NCI-H187 (cell line): Measurements from ENCODE around the gene ULK4.

Experiments used
- DNase-seq, 2 experiments: peaks; one replicate each; lab custom pipeline; 2025; lab: John Stamatoyannopoulos, UW

ULK4 gene

DNA sequence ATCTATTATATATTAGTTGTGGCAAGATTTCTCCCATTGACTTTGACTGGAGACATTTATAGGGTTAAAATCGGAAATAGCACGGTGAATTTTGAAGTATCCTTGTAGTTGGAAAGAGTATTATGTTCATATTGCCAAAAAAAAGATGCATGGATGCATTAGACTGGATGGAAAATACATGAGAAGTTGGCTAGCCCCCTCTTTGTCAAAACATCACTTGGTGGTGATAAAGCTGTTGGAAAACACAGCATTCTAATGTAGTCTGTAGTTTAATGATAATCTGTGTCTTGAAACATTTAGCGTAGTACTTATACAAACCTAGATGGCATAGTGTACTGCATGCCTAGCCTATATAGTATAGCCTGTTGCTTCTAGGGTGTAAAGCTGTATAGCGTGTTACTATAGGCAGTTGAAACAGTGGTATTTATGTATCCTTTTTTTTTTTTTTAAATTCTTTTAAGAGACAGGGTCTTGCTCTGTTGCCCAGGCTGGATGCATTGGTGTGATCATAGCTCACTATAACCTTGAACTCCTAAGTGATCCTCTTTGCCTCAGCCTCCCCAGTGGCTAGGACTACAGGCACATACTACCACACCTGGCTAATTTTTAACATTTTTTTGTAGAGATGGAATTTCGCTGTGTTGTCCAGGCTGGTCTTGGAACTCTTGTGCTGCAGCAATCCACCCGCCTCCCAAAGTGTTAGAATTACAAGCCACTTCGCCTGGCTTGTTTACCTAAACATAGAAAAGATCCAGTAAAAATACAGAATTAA, 740.8 kb downstream of the ULK4 start:
- DNase-seq: no peak

DNA sequence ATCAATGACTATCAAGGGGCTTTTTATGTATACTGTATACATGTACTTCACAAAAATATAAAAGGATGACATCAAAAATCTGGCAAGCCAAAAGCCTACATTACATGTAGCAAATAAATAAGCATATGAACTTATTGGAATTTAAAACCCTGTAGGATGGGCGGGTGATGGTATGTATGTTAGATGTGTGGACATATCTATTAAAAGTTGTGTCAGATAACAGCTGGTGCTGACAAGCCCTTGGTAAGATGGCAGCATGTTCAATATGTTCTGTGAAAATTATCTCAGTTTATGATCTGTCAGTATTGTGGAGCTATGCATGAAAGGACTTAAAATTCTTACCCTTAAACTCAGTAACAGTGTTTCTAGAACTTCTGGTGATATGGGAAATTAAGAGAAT, 742.5 kb downstream of the ULK4 start:
- no peak for DNase-seq

DNA sequence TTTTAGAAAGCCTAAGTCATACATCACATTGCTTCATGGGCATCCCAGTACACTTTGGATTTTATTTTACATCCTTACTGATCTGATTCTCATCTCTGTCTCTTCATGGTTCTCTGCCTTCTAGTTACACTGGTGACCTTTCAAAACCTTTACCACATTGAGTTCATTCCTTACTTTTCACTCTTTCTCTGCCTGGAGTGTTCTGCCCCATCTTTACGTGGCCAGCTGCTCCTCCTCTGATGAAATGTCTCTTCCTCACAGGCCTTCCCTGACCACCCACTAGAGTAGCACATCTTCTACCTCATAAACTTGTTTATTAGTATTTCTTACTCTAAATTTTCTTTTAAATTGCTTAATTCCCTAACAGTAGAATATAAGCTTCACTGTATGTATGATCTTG, 744.9 kb downstream of the ULK4 start:
- DNase-seq: no peak

GRCh38 chr3:41216422-41216821, 745.5 kb downstream of the ULK4 start:
- DNase-seq: no peak

DNA sequence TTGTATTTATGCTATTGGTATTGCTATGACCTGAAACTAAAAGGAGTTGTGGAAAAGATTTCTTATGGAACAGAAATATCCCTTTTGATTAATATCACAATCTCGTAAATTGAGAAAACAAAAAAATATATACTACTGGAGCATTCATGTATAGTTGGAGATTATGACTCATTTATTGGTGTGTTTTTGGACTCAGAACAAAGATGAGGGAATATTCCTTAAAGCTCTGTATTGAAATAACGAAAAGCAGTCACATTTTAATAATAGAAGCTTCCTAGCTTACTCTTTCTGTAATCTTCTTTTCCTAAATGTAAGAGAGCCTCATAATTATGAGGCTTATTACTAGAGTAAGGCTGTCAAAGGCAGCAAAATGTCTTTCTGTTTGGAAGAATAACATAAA, 748.3 kb downstream of the ULK4 start:
- DNase-seq: no peak

GRCh38 chr3:41212088-41212487, 749.8 kb downstream of the ULK4 start:
- no peak for DNase-seq

DNA sequence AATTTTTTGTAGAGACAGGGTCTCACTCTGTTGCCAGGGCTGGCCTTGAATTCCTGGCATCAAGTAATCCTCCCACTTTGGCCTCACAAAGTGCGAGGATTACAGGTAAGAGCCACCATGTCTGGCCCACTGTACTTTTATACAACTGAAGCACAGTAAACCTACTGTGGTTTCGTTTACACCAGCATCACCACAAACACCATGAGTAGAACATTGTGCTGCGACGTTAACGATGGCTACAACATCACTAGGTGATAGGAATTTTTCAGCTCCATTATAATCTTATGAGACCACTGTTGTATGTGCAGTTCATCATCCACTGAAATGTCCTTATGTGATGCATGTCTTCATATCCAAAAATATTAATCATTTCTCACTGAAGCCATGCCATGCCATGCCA, 750.9 kb downstream of the ULK4 start:
- DNase-seq: no peak

DNA sequence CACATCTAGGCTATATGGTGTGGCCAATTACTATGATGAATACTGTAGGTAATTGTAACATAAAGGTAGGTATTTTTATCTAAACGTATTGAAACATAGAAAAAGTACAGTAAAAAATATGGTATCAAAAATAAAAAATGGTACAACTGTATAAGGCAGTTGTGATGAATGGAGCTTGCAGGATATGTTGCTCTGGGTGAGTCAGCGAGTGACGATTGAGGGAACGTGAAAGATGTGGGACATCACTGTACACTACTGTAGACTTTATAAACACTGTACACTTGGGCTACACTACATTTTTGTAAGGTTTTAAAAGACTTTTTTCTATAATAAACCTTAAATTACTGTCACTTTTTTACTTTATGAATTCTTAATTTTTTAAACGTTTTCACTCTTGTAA, 752.3 kb downstream of the ULK4 start:
- no peak for DNase-seq

DNA sequence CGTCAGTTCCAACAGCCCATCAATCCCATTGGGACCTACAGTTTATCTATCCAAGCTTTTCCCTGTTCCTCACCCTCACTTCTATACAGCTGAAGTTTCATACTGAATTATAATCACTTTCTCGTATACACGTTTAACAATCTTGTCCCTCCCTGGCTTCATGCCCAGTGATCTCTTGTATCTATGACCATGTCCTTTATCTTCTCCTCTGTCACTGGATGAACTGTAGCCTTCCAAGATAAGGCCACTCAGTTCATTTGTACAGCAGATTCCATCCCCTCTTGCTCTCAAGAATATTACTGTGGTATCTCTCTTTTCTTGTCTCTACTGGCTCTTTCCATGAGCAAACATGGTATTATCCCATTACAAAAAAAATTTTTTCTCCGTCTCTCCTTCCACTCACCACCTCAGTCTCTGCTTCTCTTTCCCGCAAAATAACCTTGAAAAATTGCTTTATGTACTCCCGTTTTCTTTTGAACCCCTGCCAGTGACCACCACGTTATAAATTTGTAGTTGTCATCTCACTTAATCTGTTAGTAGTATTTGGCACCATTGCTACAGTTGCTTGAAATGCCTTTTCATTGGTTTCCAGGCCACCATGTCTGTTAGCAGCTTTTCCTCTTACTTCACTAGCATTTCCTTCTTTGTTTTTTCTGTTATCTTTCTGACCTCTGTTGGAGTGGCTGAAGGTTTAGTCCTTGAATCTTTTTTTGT, 753.2 kb downstream of the ULK4 start:
- no peak for DNase-seq

DNA sequence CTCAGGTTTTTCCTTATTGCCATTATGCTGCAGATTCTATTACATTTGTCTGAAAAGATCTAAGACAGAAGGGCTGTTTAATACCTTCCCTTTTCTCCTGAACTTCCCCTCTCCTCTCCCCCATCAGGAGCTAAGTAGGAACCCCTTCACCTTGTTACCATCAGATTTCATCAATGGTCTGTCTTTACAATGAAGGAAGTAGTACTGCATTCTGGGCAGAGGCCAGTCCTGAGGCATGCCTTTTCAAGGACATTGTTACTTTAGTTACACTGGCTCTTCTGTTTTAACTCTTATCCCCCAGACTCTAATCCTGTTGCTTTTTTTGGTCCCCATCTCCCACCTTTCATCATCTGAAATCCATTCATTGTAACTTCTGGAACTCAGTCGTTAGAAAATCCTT, 754.5 kb downstream of the ULK4 start:
- DNase-seq: no peak

DNA sequence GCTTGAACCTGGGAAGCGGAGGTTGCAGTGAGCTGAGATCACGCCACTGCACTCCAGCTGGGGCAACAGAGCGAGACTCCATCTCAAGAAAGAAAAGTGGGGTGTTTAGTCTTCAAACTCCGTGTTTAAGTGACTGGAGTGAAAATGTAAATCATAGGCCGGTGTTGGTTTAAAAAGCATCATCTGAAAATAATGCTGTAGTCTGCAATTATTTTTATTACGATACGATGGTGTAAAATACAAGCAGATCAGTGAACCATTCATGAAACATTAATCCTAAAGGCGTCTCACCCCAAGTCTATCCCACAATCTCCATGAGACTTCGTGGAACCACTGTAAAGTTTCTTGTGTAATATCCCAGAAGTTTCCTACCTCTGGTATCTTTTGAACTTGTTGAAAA, 756.3 kb downstream of the ULK4 start:
- no peak for DNase-seq

GRCh38 chr3:41204369-41204768, 757.5 kb downstream of the ULK4 start:
- no peak for DNase-seq

DNA sequence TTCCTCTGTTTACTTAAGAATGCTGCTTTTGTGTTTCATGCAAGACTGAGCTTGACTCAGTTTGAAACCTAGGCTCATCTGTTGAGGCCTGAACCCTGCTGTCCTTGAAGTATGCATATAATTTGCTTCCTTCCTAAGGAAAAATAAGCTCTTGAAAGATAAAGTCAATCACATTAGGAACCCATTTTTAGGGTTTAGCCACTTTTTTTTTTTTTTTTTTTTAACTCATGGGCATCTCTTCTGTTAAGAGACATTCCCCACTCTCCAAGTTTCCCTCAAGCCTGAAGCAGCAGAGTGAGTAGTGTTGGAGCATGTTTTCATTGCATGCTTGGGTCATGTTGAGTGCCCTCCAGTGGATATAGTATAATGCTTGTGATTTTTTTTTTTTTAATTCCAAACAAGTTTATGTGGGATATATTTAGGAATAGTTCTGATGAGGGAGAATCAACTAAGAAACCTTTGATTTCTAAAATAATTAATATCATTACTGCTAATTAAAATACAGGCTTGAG, 759.0 kb downstream of the ULK4 start:
- peak in 1 of 2 experiments; percentile 17 for DNase-seq

DNA sequence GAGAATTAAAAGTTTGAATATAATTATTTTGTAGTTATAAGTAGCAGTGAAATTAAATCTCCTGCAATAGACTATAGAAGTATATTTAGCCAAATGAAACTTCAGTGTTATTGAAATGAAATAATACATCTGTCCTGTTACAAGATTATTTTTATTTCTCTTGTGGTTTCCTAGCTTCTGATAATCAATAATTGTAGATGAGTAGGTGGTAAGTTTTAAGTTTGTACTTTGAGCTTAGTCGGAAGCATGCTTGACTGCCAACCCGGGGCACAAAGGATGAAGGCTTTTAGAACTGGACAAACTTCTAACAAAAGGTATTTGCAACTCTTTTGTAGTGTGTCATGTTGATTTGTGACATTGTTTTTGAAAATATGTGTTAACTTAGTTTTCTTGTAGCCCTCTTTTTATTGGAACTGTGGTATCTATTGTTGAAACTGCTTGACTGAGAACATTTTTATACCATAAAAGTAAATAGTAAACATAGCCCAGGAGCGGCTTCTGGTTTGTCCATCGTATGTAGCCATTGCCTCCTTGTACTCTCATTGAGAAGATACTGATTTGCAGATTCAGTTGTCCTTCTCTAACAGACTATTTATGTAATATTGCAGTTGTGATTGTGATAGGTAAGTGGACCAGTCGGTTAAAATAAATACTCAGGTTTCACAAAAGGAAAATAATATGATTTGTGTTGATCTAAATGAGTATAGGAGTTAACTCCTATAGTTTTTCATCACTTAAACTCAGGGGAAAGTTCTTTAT, 759.6 kb downstream of the ULK4 start:
- DNase-seq: no peak

DNA sequence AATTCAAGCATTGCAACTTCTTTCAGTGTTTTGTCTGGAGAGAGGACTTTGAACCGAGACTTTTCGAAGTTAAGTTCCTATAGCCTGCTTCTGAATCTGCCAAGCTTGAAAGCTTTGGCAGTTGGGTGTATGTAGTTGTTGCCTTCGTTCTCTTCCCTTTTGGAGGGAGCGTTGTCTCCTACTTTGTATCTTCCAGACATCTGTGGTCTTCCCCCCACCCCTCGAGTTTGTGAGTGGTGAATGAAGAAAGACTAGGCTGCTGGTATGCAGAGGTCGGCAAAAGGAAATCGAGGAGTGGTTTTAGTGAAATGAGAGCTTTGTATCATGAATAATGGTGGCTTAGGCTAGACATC, 761.3 kb downstream of the ULK4 start:
- no peak for DNase-seq

DNA sequence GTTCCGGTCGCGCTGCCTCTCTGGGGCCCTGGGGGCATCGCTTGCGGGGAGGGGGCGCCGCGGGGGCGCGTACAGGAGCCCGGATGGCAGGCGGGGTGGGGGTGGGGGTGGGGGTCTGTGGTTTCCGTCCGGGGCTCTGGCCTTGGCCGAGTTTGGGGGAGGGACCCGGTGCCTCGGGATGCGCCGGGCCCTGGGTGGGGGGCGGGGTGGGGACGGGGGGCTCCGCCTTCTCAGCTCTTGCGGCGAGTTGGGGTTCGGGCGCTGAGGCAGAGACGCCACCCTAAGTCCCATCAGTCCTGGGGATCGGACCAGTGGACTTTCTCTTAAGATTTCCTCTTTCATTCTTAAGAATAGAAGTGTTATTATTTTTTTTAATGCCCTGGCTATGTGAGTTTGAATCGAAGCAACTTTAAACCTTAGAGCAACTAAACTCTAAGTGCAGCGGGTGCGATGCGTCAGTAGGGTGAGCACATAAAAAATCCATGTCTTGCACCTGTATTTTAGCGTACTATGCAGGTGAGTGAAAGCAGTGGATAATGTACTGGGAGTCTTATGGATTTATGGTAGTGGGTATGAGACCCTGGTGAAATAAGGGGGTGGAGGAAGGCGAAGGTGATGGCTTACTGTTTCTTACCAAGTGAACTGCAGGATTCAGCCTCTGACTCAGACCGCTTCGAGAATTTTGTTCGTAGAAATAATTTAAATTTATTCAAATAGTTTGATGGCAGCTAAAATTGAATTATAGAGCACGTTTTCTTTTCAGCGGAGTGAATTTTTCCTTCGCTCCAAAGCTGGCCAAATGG, 761.8 kb downstream of the ULK4 start:
- DNase-seq: no peak

GRCh38 chr3:41198950-41199865, 762.7 kb downstream of the ULK4 start, which contains the start of gene CTNNB1:
Gene CTNNB1 (plus strand): TSS chr3:41199505. CDS start chr3:41224069, 24,564 bp downstream.
- peak; percentile 41 to 75 for DNase-seq

GRCh38 chr3:41198526-41198925, 763.4 kb downstream of the ULK4 start:
- no peak for DNase-seq

DNA sequence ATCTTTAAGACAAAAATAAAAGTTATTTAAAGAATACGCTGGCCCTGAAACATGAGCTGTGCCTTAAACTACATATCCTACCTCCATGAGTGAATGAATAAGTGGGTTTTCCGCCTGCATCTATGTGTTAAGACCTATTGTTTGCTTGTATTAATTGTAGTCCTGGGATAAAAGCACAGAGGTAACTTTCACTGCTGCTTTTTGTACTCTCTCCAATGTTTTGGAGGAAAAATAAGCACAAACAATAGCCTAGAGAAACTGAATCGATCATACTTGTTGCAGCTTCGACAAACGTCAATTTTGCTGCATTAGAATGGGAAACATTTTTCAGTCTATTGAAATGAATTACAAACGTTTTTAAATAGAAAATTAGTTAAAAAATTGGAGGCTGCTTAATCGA, 763.9 kb downstream of the ULK4 start:
- no peak for DNase-seq
